ENCODE measurements around the gene LHCGR. TPM values are rescaled to one million over a fixed set of nuclear protein-coding genes. Genes with fewer than 3 reads are reported as not detected.

The LHCGR gene
- total and polyA plus RNA-seq, 12 donors = 0.19 to 1.7 (median 0.50) TPM; not detected in 6

- no peak for ATAC-seq
- TF ChIP-seq CTCF (IDR thresholded peaks at IDR 0.05) = no peak
- Histone ChIP-seq H3K4me1 (peaks cover 0 to 1% (median 0%) of the 10 kb centered on the region in 9 donors), H3K27me3 (no peaks in the 10 kb centered on the region), H3K36me3 (no peaks in the 10 kb centered on the region), H3K4me3 (no peak overlapping the region), H3K9me3 (peaks cover 0 to 13% (median 0%) of the 10 kb centered on the region in 11 donors), H3K27ac (no peak overlapping the region)
- DNase-seq = no peak
- WGBS, 2 donors = 66 to 80% methylated on average over 2 of the region's 2 CpGs
- intact Hi-C loops (cut with DNase I) = no loop called here
These were observed 56.1 kb downstream of the LHCGR start for GRCh38 chr2:48699348-48699930.

GRCh38 chr2:48696881-48697280, 58.6 kb downstream of the LHCGR start:
- no peak for TF ChIP-seq CTCF (IDR thresholded peaks at IDR 0.05)
- ATAC-seq = no peak
- no peak for DNase-seq
- Histone ChIP-seq H3K27ac (no peak overlapping the region), H3K4me1 (peaks cover 0 to 8% (median 0%) of the 10 kb centered on the region in 9 donors), H3K36me3 (no peaks in the 10 kb centered on the region), H3K9me3 (peaks cover 0 to under 1% (median 0%) of the 10 kb centered on the region in 11 donors), H3K4me3 (no peak overlapping the region), H3K27me3 (no peaks in the 10 kb centered on the region)
- 89 to 93% methylated on average over 1 of the region's 1 CpG for WGBS, 2 donors
- intact Hi-C loops (cut with DNase I) = no loop called here

- H3K27ac ChIP-seq = no peak overlapping the region
- no peak for ATAC-seq
These were observed 59.5 kb downstream of the LHCGR start for GRCh38 chr2:48695991-48696390.

GRCh38 chr2:48694149-48694548, 61.4 kb downstream of the LHCGR start:
- ATAC-seq (no peak), DNase-seq (no peak)
- H3K9me3 ChIP-seq = no peaks in the 10 kb centered on the region
- H3K4me3 ChIP-seq = no peak overlapping the region
- 34 to 35% methylated on average over 3 of the region's 3 CpGs for WGBS, 2 donors
- H3K4me1 ChIP-seq = peaks cover 0 to 8% (median 0%) of the 10 kb centered on the region in 9 donors
- no peak overlapping the region for H3K27ac ChIP-seq
- intact Hi-C loops (cut with DNase I) = no loop called here
- H3K36me3 ChIP-seq = no peaks in the 10 kb centered on the region
- no peaks in the 10 kb centered on the region for H3K27me3 ChIP-seq
- no peak for TF ChIP-seq CTCF (IDR thresholded peaks at IDR 0.05)

More at GRCh38 chr2:48695991-48696390, 59.5 kb downstream of the LHCGR start:
- Histone ChIP-seq H3K4me3 (no peak overlapping the region), H3K36me3 (no peaks in the 10 kb centered on the region), H3K4me1 (peaks cover 0 to 8% (median 0%) of the 10 kb centered on the region in 9 donors), H3K9me3 (no peaks in the 10 kb centered on the region), H3K27me3 (no peaks in the 10 kb centered on the region)
- DNase-seq = no peak
- TF ChIP-seq CTCF (IDR thresholded peaks at IDR 0.05) = no peak
- intact Hi-C loops (cut with DNase I) = no loop called here

Measured in heart right ventricle (tissue), 16 donors.